Measurements from ENCODE around the gene STRA8. TPM values are rescaled to one million over a fixed set of nuclear protein-coding genes. Genes with fewer than 3 reads are reported as not detected.

Gene STRA8
- total RNA-seq, 1 experiment from 2014 or later = not detected

DNA sequence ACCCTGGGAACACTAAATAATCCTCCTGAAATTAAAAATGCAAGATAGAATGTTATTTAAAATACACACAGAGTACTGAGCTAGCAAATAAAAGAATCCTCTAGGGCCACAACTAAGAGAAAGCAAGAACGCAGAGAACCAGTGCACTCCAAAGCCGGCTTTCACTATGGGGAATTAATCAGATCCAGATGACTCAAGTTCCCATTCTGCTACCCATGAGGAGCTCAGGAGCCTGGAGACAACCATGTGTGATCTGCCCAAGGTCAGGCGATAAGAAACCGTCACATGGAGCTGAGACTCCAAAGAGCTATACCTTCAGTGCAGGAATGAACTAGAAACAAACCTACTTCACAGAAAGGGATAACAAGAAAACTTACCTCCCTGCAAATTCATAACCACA lies 43.7 kb upstream of the STRA8 start:
- Histone ChIP-seq H4K91ac (ENCODE audit: insufficient read length, low read depth, low read length) (no peak overlapping the region), H3K4me2 (ENCODE audit: insufficient read depth, insufficient read length, low read length) (no peak overlapping the region), H3K4ac (ENCODE audit: low read depth, low read length) (no peak overlapping the region), H4K20me1 (ENCODE audit: control insufficient read depth, insufficient read depth, insufficient read length) (no peaks in the 10 kb centered on the region), H3T11ph (ENCODE audit: low read length) (no peak overlapping the region), H2BK5ac (ENCODE audit: insufficient read length, low read length) (no peak overlapping the region), H4K5ac (ENCODE audit: insufficient read length, low read depth, low read length) (no peak overlapping the region), H3K4me1 (ENCODE audit: insufficient read depth, low read length) (no peaks in the 10 kb centered on the region), H2AFZ (ENCODE audit: low read length) (no peak overlapping the region), H3K23ac (ENCODE audit: insufficient read length, low read depth, low read length) (no peak overlapping the region), H3K79me2 (ENCODE audit: insufficient read depth, low read length) (no peaks in the 10 kb centered on the region), H3K9me3 (ENCODE audit: control insufficient read depth, low read depth, low read length) (no peaks in the 10 kb centered on the region), H2BK120ac (ENCODE audit: low read depth, low read length, poor library complexity, severe bottlenecking) (no peak overlapping the region), H3K27me3 (ENCODE audit: insufficient read depth, low read length) (no peaks in the 10 kb centered on the region), H3K9ac (ENCODE audit: extremely low read depth, insufficient read length, low read length) (no peak overlapping the region), H2BK20ac (ENCODE audit: low read depth, low read length, poor library complexity, severe bottlenecking) (no peak overlapping the region), H3K18ac (ENCODE audit: insufficient read length, low read depth, low read length) (no peak overlapping the region), H3K23me2 (ENCODE audit: insufficient read length, low read depth, low read length, poor library complexity, severe bottlenecking) (no peaks in the 10 kb centered on the region), H2AK5ac (ENCODE audit: insufficient read length, low read length) (no peak overlapping the region), H3K79me1 (ENCODE audit: insufficient read depth, low read depth, low read length, poor library complexity, severe bottlenecking) (no peaks in the 10 kb centered on the region), H3K14ac (ENCODE audit: insufficient read depth, low read length) (no peak overlapping the region), H3K56ac (ENCODE audit: insufficient read length, low read depth, low read length) (no peak overlapping the region), H2BK12ac (ENCODE audit: insufficient read length, low read depth, low read length) (no peak overlapping the region), H2BK15ac (ENCODE audit: low read depth, low read length) (no peak overlapping the region), H4K8ac (replicated peaks; ENCODE audit: insufficient read length, low read depth, low read length) (no peak overlapping the region), H3K27ac (ENCODE audit: insufficient read length, low read depth, low read length) (no peak overlapping the region)
- no peak overlapping the region for H3K27ac Mint-ChIP-seq
- TF ChIP-seq, protein P1, sequence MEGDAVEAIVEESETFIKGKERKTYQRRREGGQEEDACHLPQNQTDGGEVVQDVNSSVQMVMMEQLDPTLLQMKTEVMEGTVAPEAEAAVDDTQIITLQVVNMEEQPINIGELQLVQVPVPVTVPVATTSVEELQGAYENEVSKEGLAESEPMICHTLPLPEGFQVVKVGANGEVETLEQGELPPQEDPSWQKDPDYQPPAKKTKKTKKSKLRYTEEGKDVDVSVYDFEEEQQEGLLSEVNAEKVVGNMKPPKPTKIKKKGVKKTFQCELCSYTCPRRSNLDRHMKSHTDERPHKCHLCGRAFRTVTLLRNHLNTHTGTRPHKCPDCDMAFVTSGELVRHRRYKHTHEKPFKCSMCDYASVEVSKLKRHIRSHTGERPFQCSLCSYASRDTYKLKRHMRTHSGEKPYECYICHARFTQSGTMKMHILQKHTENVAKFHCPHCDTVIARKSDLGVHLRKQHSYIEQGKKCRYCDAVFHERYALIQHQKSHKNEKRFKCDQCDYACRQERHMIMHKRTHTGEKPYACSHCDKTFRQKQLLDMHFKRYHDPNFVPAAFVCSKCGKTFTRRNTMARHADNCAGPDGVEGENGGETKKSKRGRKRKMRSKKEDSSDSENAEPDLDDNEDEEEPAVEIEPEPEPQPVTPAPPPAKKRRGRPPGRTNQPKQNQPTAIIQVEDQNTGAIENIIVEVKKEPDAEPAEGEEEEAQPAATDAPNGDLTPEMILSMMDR (conservative IDR thresholded peaks at IDR 0.05) = no peak
- no CpG with 5 or more reads among the region's 4 CpGs for WGBS (ENCODE audit: extremely low coverage, insufficient read length, low lambda C conversion rate)
- no peaks in the 10 kb centered on the region for H3K4me1 Mint-ChIP-seq
- peaks cover 3 to 63% (median 36%) of the 10 kb centered on the region in 3 experiments for H3K36me3 Mint-ChIP-seq (ENCODE audit: insufficient read depth in 1 of 3, low read depth in 3 of 3)
- no peak for DNase-seq
- H3K27me3 Mint-ChIP-seq (ENCODE audit: low read depth) = no peaks in the 10 kb centered on the region
- no peak overlapping the region for H3K4me3 Mint-ChIP-seq
- H3K9me3 Mint-ChIP-seq = no peaks in the 10 kb centered on the region

All from H9 (cell line).